ENCODE results near the gene FGF3.

The FGF3 gene

DNA sequence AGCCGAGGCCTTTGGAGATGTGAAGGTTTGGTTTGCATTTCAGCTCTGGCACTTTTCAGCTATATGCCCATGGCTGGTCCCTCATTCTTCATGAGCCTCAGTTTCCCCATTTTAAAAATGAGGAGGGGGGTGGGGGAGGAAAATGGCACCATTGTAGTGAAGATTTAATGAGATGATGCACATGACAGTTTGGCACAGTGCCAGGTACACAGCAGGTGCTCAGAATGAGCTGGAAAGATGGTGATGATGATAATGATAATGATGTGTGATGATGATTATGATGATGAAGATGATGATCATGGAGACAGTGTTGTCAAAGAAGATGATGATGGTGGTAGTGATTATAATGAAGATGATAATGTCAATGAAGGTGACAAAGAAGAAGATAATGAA, 24.3 kb upstream of the FGF3 start:
- DNase-seq, result no peak

GRCh38 chr11:69842746-69843528, 23.7 kb upstream of the FGF3 start:
- DNase-seq, result no peak

- no peak for DNase-seq
These were observed 22.9 kb upstream of the FGF3 start for GRCh38 chr11:69841859-69842698.

GRCh38 chr11:69841170-69841858, 22.1 kb upstream of the FGF3 start:
- DNase-seq, result no peak

DNA sequence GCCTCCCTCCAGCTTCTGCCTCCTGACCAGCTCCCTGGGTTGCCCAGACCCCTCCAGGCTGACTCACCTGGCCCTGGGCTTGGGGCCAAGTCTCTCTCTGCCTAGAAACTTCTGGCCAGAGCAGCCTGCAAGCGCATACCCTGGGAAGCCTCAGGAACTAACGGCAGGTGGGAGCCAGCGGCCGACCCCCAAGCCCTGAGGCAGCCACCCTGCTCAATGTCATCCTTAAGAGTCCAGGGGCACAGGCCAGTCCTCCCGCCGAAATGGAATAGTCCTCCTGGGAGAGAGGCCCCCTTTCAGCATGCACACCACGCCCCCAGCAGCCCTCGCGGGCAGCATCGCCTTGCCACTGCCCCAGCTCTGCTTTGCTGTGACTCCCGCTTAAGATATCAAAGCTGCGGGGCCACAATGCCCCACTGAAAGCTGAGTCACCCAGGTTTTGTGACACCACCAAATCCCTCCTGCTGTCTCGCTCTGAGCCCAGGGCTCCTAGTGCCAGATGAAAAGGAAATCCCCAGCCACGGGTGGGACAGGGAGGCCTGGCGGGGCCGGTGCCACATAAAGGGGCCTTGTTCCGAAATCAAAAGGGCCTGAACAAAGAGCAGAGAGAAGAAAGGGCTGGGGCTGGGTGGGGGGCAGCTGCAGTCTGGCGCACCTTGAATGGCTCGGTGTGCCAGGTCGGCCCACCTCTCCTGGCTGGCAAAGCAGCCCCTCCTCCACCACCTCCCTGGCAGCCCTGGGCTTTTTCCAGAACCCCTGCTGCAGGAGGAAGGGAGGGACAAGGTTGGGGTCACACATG, 21.4 kb upstream of the FGF3 start:
- no peak for DNase-seq

GRCh38 chr11:69839516-69839915, 20.3 kb upstream of the FGF3 start:
- DNase-seq, result no peak

DNA sequence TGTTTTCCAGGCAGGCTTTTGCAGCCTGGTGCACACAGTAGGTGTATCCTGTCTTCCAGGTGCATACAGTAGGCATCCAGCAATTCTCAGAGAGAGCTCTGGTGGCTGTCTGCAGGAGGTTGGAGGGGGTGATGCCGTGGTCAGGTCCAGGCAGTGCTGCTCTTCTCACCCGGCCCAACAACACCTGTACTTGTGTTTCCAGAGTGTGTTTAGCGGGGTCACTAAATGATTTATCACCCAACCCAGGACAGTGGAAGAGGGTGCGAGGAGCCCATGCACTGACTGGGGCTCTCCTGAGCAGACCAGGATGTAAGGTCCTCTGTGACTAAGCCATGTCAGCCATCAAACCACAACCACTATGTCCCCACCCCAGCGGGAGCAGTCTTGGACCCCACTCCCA, 18.6 kb upstream of the FGF3 start:
- DNase-seq, result no peak

GRCh38 chr11:69836401-69836800, 17.2 kb upstream of the FGF3 start:
- no peak for DNase-seq

DNA sequence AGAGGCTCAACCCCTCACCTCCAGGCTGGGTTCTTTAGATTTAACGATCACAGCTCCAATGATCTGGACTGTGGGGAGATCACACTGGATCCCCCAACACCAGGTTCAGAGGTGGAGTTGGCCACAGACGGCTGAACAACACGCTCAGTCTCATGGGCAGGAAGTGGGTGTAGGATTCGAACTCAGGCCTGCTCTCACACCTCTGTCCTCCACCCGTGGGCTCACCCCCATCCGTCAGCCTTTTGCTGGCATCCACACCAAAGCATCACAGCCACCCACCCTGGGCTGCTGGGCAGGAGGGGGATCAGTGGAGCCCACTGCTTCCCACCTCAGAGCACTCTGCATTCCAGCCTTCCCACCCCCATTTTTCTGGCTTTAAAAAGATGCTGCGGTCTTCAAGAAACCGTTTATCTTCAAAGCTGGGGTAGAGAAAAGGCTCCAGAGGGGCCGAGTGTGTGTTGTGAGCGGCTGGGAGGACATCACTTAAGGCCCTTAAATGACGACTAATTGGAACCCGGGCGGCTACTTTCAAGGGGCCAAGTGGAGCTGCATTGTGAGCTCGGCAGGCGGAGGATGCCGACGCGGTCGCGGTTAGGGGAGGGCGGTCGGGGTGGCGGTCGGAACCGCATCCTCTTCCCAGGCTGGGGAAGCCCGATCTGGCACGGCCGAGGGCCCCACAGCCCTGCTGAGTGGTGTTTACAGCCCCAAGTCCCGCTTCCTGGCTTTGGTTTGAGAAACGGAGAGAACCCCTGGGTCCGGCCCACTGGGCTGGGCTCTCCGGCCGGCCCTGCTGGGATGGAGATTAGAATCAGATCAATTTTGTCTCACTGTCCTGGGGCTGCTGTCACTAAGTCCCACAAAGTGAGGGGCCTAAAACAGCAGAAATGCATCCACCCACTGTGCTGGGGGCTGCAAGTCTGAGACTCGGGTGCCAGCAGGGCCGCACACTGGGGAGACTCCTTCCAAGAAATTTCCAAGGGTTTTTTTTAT, 15.9 kb upstream of the FGF3 start:
- no peak for DNase-seq

- DNase-seq, result no peak
These were observed 15.0 kb upstream of the FGF3 start for GRCh38 chr11:69834251-69834650.

DNA sequence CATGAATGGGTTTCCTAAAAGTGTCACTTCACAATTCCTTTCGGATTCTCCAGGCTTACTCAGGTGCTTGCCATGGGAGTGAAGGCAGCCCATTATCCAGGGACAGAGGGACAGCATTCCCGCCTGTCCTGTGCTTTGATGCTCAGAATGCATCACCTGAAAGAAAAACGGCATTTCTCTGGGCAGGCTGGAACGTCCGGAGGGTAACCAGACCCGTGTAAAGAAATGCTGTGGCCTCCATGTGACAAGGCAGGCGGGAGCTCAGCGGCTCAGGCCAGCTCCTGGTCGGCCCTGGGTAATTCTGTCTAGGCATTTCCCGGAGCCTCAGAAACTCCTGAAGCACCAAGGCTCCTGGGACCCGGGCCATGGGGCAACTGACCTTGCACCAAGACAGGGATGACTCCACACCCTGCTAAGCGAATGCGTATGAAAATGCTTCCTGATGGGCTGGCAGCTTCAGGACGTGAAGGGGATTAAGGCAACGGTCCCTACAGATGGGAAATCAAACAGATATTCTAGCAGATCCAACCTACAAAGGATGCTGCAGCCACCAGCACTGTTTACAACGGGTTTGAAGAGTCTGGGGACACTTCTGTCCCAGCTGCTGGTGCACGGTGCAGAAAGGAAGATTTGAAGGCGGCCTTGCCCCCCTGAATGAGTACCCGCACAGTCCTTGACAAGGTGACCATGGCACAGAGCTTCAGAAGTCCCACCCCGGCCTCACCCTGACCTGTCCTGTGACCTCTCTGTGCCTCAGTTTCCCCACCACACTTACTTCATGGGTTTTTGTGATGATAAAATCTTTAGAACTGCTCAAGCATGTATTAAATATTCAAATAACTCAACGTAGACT, 13.6 kb upstream of the FGF3 start:
- DNase-seq, result no peak

DNA sequence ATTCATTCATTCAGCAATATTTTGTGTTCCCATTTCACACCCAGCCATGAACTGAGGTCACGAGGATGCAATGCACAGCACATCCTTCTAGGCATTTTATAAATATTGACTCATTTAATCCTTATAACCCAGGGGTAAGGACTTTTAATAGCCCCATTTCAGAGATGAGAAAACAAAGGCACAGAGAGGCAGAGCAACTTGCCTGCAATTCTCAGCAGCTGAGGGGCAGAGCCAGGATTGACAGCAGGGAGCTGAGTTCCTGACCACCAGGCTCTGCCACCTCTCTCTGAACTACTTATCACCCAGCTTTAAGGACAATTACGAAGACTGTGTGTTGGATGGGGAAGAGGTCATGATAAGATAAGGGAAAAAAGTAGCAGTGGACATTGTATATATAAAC, 12.8 kb upstream of the FGF3 start:
- DNase-seq, result no peak

DNA sequence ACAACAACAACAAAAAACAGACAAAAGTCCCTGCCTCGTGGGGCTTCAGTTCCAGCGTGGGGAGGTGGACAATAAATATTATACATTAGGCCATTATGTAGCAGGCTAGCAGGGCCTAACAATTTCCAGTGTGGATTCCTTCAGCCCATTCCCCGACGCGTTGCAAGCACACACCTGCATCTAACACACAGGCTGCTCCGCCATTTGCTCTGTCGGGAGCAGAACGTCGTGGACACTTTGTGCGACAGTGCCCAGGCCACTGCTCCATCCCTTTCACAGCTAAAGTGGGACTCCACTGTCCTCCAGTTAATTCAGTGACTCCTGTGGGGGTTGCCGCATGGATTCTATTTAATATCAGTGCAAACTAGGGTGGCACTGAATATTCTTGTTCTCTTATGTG, 10.9 kb upstream of the FGF3 start:
- DNase-seq, result no peak

- DNase-seq, result no peak
These were observed 9.7 kb upstream of the FGF3 start for GRCh38 chr11:69828971-69829344.

DNA sequence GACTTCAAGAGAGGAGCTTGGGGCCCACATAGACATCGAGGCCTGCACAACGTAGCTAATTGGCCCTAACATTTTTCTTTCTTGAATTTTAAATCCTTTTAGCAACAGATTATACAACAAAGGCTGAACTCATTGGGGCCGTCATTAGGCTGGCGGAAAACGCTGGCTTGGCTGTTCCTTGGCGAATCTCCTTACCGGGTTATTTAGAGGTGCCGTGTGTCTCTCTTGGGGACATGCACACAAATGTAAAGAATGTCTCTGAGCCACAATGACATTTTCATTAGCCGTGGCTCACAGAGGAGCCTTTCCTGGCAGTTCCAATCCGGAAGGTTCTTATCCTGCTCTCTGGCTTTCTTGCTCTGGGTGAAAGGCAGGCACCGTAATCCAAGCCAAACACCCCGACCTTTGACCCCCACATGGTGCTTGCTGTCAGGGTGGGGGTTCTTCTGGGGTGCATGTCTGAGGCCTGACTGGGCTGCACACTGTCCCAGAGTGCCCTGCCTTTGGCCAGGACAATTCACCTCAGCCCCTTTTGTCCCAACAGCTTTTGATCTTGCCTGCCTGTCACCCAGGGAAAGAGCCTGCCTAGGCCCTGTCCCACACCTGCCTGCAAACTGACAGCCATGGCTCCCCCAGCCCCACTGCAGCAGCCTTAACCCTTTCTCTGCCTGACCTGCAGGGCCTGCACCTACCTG, 9.2 kb upstream of the FGF3 start:
- no peak for DNase-seq

- DNase-seq, result no peak
These were observed 7.6 kb upstream of the FGF3 start for GRCh38 chr11:69826773-69827172.

GRCh38 chr11:69825941-69826340, 6.7 kb upstream of the FGF3 start:
- no peak for DNase-seq

- DNase-seq, result no peak
These were observed 6.0 kb upstream of the FGF3 start for GRCh38 chr11:69825037-69825834.

GRCh38 chr11:69823641-69824265, 4.5 kb upstream of the FGF3 start:
- no peak for DNase-seq
